Activated naive CD4-positive, alpha-beta T cell treated with anti-CD3 and anti-CD28 coated beads for 36 hours (primary cell): ENCODE measurements around the gene CRY2. TPM values are rescaled to one million over a fixed set of nuclear protein-coding genes. Genes with fewer than 3 reads are reported as not detected.

Experiments used
- CTCF ChIA-PET: fragments of 350-600 bp; sonication (Branson Sonifier 250); formaldehyde crosslinking; loops from one replicate; lab custom pipeline; 2021; ENCODE audit warnings: antibody characterized with exemption; lab: Charles Lee
- DNase-seq: peaks from one replicate; pipeline ENCODE4 v3.0.0-alpha.2; 2020
- H3K27ac Mint-ChIP-seq: one replicate; pipeline ENCODE4 v1.8.0; 2021; ENCODE audit warnings: mild to moderate bottlenecking, mixed read lengths
- H3K27me3 Mint-ChIP-seq: one replicate; pipeline ENCODE4 v1.8.0; 2021; ENCODE audit warnings: low read depth, mixed read lengths
- H3K36me3 Mint-ChIP-seq: one replicate; pipeline ENCODE4 v1.8.0; 2021; ENCODE audit warnings: low read depth, mixed read lengths
- H3K4me1 Mint-ChIP-seq: one replicate; pipeline ENCODE4 v1.8.0; 2021; ENCODE audit warnings: low read depth, mixed read lengths
- H3K4me3 Mint-ChIP-seq: one replicate; pipeline ENCODE4 v1.8.0; 2021; ENCODE audit warnings: mild to moderate bottlenecking, moderate library complexity, mixed read lengths
- H3K9me3 Mint-ChIP-seq: one replicate; pipeline ENCODE4 v1.8.0; 2021; ENCODE audit warnings: mixed read lengths
- intact Hi-C: fragments of 100-400 bp; cut with micrococcal nuclease; formaldehyde crosslinking; loops from one replicate; pipeline ENCODE4 v1.15.1; 2023
- total RNA-seq, 2 experiments: library from RNA; stranded (reverse); gene quantifications; one replicate each; pipeline ENCODE4 v1.2.3, GENCODE V29; 2021

Gene CRY2
- total RNA-seq, 2 experiments from 2014 or later: 13.9 to 16.2 TPM

GRCh38 chr11:45885921-45886721, 38.8 kb downstream of the CRY2 start:
- CTCF ChIA-PET: no interaction called here
- H3K36me3 Mint-ChIP-seq: no peaks in the 10 kb centered on the region
- no peak for DNase-seq
- no peaks in the 10 kb centered on the region for H3K9me3 Mint-ChIP-seq
- H3K27ac Mint-ChIP-seq: no peak overlapping the region
- intact Hi-C loops: loop anchor here (1.0 kb wide), 4 partner anchors 13 to 234 kb away; partner anchors contain the start of genes CRY2 and PEX16
- peaks cover 3% of the 10 kb centered on the region for H3K27me3 Mint-ChIP-seq
- H3K4me1 Mint-ChIP-seq: peaks cover 6% of the 10 kb centered on the region
- peak overlapping the region; percentile 8 for H3K4me3 Mint-ChIP-seq

- Mint-ChIP-seq H3K27me3 (peaks cover 3% of the 10 kb centered on the region), H3K4me1 (peaks cover 6% of the 10 kb centered on the region), H3K27ac (no peak overlapping the region), H3K36me3 (no peaks in the 10 kb centered on the region), H3K4me3 (no peak overlapping the region), H3K9me3 (no peaks in the 10 kb centered on the region)
- intact Hi-C loops: no loop called here
- DNase-seq: no peak
- CTCF ChIA-PET: no interaction called here
Measured at GRCh38 chr11:45886816-45887520, 39.7 kb downstream of the CRY2 start.

- CTCF ChIA-PET: no interaction called here
Measured at GRCh38 chr11:45887587-45887986, 40.3 kb downstream of the CRY2 start.

GRCh38 chr11:45889555-45889954, 42.3 kb downstream of the CRY2 start:
- H3K27ac Mint-ChIP-seq: no peak overlapping the region
- H3K36me3 Mint-ChIP-seq: no peaks in the 10 kb centered on the region
- intact Hi-C loops: no loop called here
- peaks cover 6% of the 10 kb centered on the region for H3K27me3 Mint-ChIP-seq
- CTCF ChIA-PET: interaction anchor here (0.6 kb wide), 1 partner anchor 599 kb away, joined by 3 read pairs; no protein-coding TSS in a partner anchor
- H3K4me1 Mint-ChIP-seq: peaks cover 5% of the 10 kb centered on the region
- H3K9me3 Mint-ChIP-seq: no peaks in the 10 kb centered on the region
- no peak for DNase-seq
- H3K4me3 Mint-ChIP-seq: no peak overlapping the region

More at GRCh38 chr11:45887587-45887986, 40.3 kb downstream of the CRY2 start:
- Mint-ChIP-seq H3K4me1 (peaks cover 6% of the 10 kb centered on the region), H3K27me3 (peaks cover 3% of the 10 kb centered on the region), H3K36me3 (no peaks in the 10 kb centered on the region), H3K4me3 (no peak overlapping the region), H3K9me3 (no peaks in the 10 kb centered on the region), H3K27ac (no peak overlapping the region)
- no peak for DNase-seq
- intact Hi-C loops: no loop called here

GRCh38 chr11:45889966-45890365, 42.7 kb downstream of the CRY2 start:
- intact Hi-C loops: no loop called here
- no peak for DNase-seq
- H3K27me3 Mint-ChIP-seq: peaks cover 9% of the 10 kb centered on the region
- H3K4me3 Mint-ChIP-seq: no peak overlapping the region
- peaks cover 3% of the 10 kb centered on the region for H3K4me1 Mint-ChIP-seq
- no peak overlapping the region for H3K27ac Mint-ChIP-seq
- H3K36me3 Mint-ChIP-seq: no peaks in the 10 kb centered on the region
- CTCF ChIA-PET: interaction anchor here (0.6 kb wide), 1 partner anchor 599 kb away, joined by 3 read pairs; no protein-coding TSS in a partner anchor
- no peaks in the 10 kb centered on the region for H3K9me3 Mint-ChIP-seq

- no peaks in the 10 kb centered on the region for H3K36me3 Mint-ChIP-seq
- intact Hi-C loops: no loop called here
- no peak for DNase-seq
- no peak overlapping the region for H3K27ac Mint-ChIP-seq
- CTCF ChIA-PET: no interaction called here
- H3K9me3 Mint-ChIP-seq: no peaks in the 10 kb centered on the region
- H3K4me1 Mint-ChIP-seq: no peaks in the 10 kb centered on the region
- H3K27me3 Mint-ChIP-seq: peaks cover 13% of the 10 kb centered on the region
- H3K4me3 Mint-ChIP-seq: no peak overlapping the region
Measured at GRCh38 chr11:45890886-45891550, 43.7 kb downstream of the CRY2 start.

GRCh38 chr11:45892856-45893255, 45.6 kb downstream of the CRY2 start:
- Mint-ChIP-seq H3K4me3 (no peak overlapping the region), H3K9me3 (no peaks in the 10 kb centered on the region), H3K36me3 (no peaks in the 10 kb centered on the region), H3K27me3 (peaks cover 22% of the 10 kb centered on the region), H3K27ac (no peak overlapping the region), H3K4me1 (no peaks in the 10 kb centered on the region)
- intact Hi-C loops: no loop called here
- no peak for DNase-seq
- CTCF ChIA-PET: interaction anchor here (1.2 kb wide), 1 partner anchor 50 kb away, joined by 3 read pairs; no protein-coding TSS in a partner anchor

- intact Hi-C loops: no loop called here
- H3K4me3 Mint-ChIP-seq: no peak overlapping the region
- H3K27ac Mint-ChIP-seq: no peak overlapping the region
Measured at GRCh38 chr11:45894555-45895247, 47.4 kb downstream of the CRY2 start.

GRCh38 chr11:45895553-45896259, 48.4 kb downstream of the CRY2 start:
- Mint-ChIP-seq H3K4me1 (peaks cover 2% of the 10 kb centered on the region), H3K36me3 (no peaks in the 10 kb centered on the region), H3K27ac (no peak overlapping the region), H3K27me3 (peaks cover 33% of the 10 kb centered on the region), H3K4me3 (no peak overlapping the region), H3K9me3 (no peaks in the 10 kb centered on the region)
- no peak for DNase-seq
- CTCF ChIA-PET: no interaction called here
- intact Hi-C loops: no loop called here

More at GRCh38 chr11:45894555-45895247, 47.4 kb downstream of the CRY2 start:
- peaks cover 33% of the 10 kb centered on the region for H3K27me3 Mint-ChIP-seq
- DNase-seq: no peak
- no peaks in the 10 kb centered on the region for H3K36me3 Mint-ChIP-seq
- CTCF ChIA-PET: no interaction called here
- no peaks in the 10 kb centered on the region for H3K9me3 Mint-ChIP-seq
- H3K4me1 Mint-ChIP-seq: no peaks in the 10 kb centered on the region

GRCh38 chr11:45896422-45896984, 49.2 kb downstream of the CRY2 start:
- H3K4me1 Mint-ChIP-seq: peaks cover 2% of the 10 kb centered on the region
- no peak for DNase-seq
- intact Hi-C loops: no loop called here
- H3K36me3 Mint-ChIP-seq: no peaks in the 10 kb centered on the region
- no peak overlapping the region for H3K4me3 Mint-ChIP-seq
- no peak overlapping the region for H3K27ac Mint-ChIP-seq
- peaks cover 36% of the 10 kb centered on the region for H3K27me3 Mint-ChIP-seq
- CTCF ChIA-PET: no interaction called here
- H3K9me3 Mint-ChIP-seq: no peaks in the 10 kb centered on the region

- Mint-ChIP-seq H3K4me3 (no peak overlapping the region), H3K36me3 (no peaks in the 10 kb centered on the region), H3K9me3 (no peaks in the 10 kb centered on the region), H3K27me3 (peaks cover 37% of the 10 kb centered on the region), H3K4me1 (peaks cover 2% of the 10 kb centered on the region), H3K27ac (no peak overlapping the region)
- intact Hi-C loops: no loop called here
- CTCF ChIA-PET: no interaction called here
- DNase-seq: no peak
Measured at GRCh38 chr11:45897556-45897955, 50.3 kb downstream of the CRY2 start.
